H9 (cell line): ENCODE measurements around the gene SLC44A1. TPM values are rescaled to one million over a fixed set of nuclear protein-coding genes. Genes with fewer than 3 reads are reported as not detected.

ENCODE experiments used
- DNase-seq: peaks from one replicate; pipeline ENCODE4 v3.0.0-alpha.2; 2017
- H2AFZ ChIP-seq: one replicate; pipeline ENCODE4 v1.6.1; 2013; ENCODE audit warnings: mild to moderate bottlenecking, low read length, control low read depth, moderate library complexity
- H2AK5ac ChIP-seq: 2 replicates; pipeline ENCODE4 v1.6.1; 2013; ENCODE audit warnings: low read length, control low read depth, mixed read lengths; ENCODE audit not compliant: insufficient read length
- H2BK120ac ChIP-seq: one replicate; pipeline ENCODE4 v1.6.1; 2013; ENCODE audit warnings: low read depth, mild to moderate bottlenecking, low read length, control low read depth, inconsistent platforms; ENCODE audit not compliant: poor library complexity, severe bottlenecking
- H2BK12ac ChIP-seq: 2 replicates; pipeline ENCODE4 v1.6.1; 2013; ENCODE audit warnings: low read length, control low read depth, mixed read lengths, low read depth; ENCODE audit not compliant: insufficient read length
- H2BK15ac ChIP-seq: 2 replicates; pipeline ENCODE4 v1.6.1; 2013; ENCODE audit warnings: low read depth, low read length, control low read depth
- H2BK20ac ChIP-seq: one replicate; pipeline ENCODE4 v1.6.1; 2013; ENCODE audit warnings: low read depth, mild to moderate bottlenecking, low read length, control low read depth, inconsistent platforms; ENCODE audit not compliant: poor library complexity, severe bottlenecking
- H2BK5ac ChIP-seq: 2 replicates; pipeline ENCODE4 v1.6.1; 2013; ENCODE audit warnings: low read length, control low read depth, mixed read lengths; ENCODE audit not compliant: insufficient read length
- H3K14ac ChIP-seq: 2 replicates; pipeline ENCODE4 v1.6.1; 2013; ENCODE audit warnings: low read length, control low read depth; ENCODE audit not compliant: insufficient read depth
- H3K18ac ChIP-seq: 2 replicates; pipeline ENCODE4 v1.6.1; 2013; ENCODE audit warnings: low read depth, mild to moderate bottlenecking, mixed read lengths, low read length, control low read depth; ENCODE audit not compliant: insufficient read length
- H3K23ac ChIP-seq: 2 replicates; pipeline ENCODE4 v1.6.1; 2013; ENCODE audit warnings: low read length, control low read depth, mixed read lengths, low read depth; ENCODE audit not compliant: insufficient read length
- H3K23me2 ChIP-seq: 2 replicates; pipeline ENCODE4 v1.6.1; 2013; ENCODE audit warnings: low read depth, mild to moderate bottlenecking, mixed read lengths, low read length, control low read depth; ENCODE audit not compliant: insufficient read length, poor library complexity, severe bottlenecking
- H3K27ac ChIP-seq: 2 replicates; pipeline ENCODE4 v1.5.1; 2013; ENCODE audit warnings: low read length, control low read depth, mixed read lengths, low read depth; ENCODE audit not compliant: insufficient read length
- H3K27me3 ChIP-seq: 2 replicates; pipeline ENCODE4 v1.6.1; 2013; ENCODE audit warnings: low read length, control low read depth, inconsistent platforms; ENCODE audit not compliant: insufficient read depth
- H3K4ac ChIP-seq: 2 replicates; pipeline ENCODE4 v1.6.1; 2013; ENCODE audit warnings: low read depth, mild to moderate bottlenecking, control low read depth, inconsistent platforms, low read length, moderate library complexity
- H3K4me1 ChIP-seq: 2 replicates; pipeline ENCODE4 v1.6.1; 2013; ENCODE audit warnings: low read length, control low read depth, inconsistent platforms; ENCODE audit not compliant: insufficient read depth
- H3K4me2 ChIP-seq: 2 replicates; pipeline ENCODE4 v1.6.1; 2013; ENCODE audit warnings: low read length, control low read depth, mixed read lengths; ENCODE audit not compliant: insufficient read length, insufficient read depth
- H3K56ac ChIP-seq: 2 replicates; pipeline ENCODE4 v1.6.1; 2013; ENCODE audit warnings: low read depth, mild to moderate bottlenecking, mixed read lengths, low read length, control low read depth; ENCODE audit not compliant: insufficient read length
- H3K79me1 ChIP-seq: 2 replicates; pipeline ENCODE4 v1.6.1; 2013; ENCODE audit warnings: low read depth, mild to moderate bottlenecking, moderate library complexity, low read length, control low read depth, inconsistent platforms; ENCODE audit not compliant: insufficient read depth, poor library complexity, severe bottlenecking
- H3K79me2 ChIP-seq: 2 replicates; pipeline ENCODE4 v1.6.1; 2013; ENCODE audit warnings: low read length, control low read depth, inconsistent platforms; ENCODE audit not compliant: insufficient read depth
- H3K9ac ChIP-seq: 2 replicates; pipeline ENCODE4 v1.6.1; 2013; ENCODE audit warnings: low read length, control low read depth, mixed read lengths; ENCODE audit not compliant: insufficient read length; ENCODE audit errors: extremely low read depth
- H3K9me3 ChIP-seq: one replicate; pipeline ENCODE4 v1.6.1; 2013; ENCODE audit warnings: low read depth, low read length, inconsistent platforms; ENCODE audit not compliant: control insufficient read depth
- H3T11ph ChIP-seq: one replicate; pipeline ENCODE4 v1.6.1; 2013; ENCODE audit warnings: mild to moderate bottlenecking, low read length, control low read depth, inconsistent platforms
- H4K20me1 ChIP-seq: one replicate; pipeline ENCODE4 v1.6.1; 2013; ENCODE audit not compliant: control insufficient read depth, insufficient read length, insufficient read depth
- H4K5ac ChIP-seq: 2 replicates; pipeline ENCODE4 v1.6.1; 2013; ENCODE audit warnings: low read depth, mild to moderate bottlenecking, mixed read lengths, low read length, control low read depth; ENCODE audit not compliant: insufficient read length
- H4K8ac ChIP-seq: replicated peaks from 2 replicates; pipeline ENCODE4 v1.6.1; 2013; ENCODE audit warnings: low read length, control low read depth, mixed read lengths, low read depth; ENCODE audit not compliant: insufficient read length
- H4K91ac ChIP-seq: 2 replicates; pipeline ENCODE4 v1.6.1; 2013; ENCODE audit warnings: low read depth, mild to moderate bottlenecking, moderate library complexity, mixed read lengths, low read length, control low read depth; ENCODE audit not compliant: insufficient read length
- H3K27ac Mint-ChIP-seq, 3 experiments: 2 replicates in 2 of 3; 3 replicates in 1 of 3; pipeline ENCODE4 v1.8.0; 2020 to 2021; ENCODE audit warnings: mixed read lengths in 3 of 3, mild to moderate bottlenecking in 1 of 3, moderate library complexity in 1 of 3
- H3K27me3 Mint-ChIP-seq: 2 replicates; pipeline ENCODE4 v1.8.0; 2021; ENCODE audit warnings: low read depth, mild to moderate bottlenecking, moderate library complexity, mixed read lengths
- H3K36me3 Mint-ChIP-seq, 3 experiments: 2 replicates in 2 of 3; 3 replicates in 1 of 3; pipeline ENCODE4 v1.8.0; 2020 to 2021; ENCODE audit warnings: low read depth in 3 of 3, mixed read lengths in 3 of 3; ENCODE audit not compliant: insufficient read depth in 1 of 3
- H3K4me1 Mint-ChIP-seq, 2 experiments: 2 replicates each; pipeline ENCODE4 v1.8.0; 2020; ENCODE audit warnings: mixed read lengths in 2 of 2
- H3K4me3 Mint-ChIP-seq, 2 experiments: 2 replicates in 1 of 2; 3 replicates in 1 of 2; pipeline ENCODE4 v1.8.0; 2020 to 2021; ENCODE audit warnings: mild to moderate bottlenecking in 2 of 2, mixed read lengths in 2 of 2, moderate library complexity in 1 of 2
- H3K9me3 Mint-ChIP-seq, 2 experiments: 2 replicates in 1 of 2; 3 replicates in 1 of 2; pipeline ENCODE4 v1.8.0; 2020; ENCODE audit warnings: mild to moderate bottlenecking in 2 of 2, mixed read lengths in 2 of 2, moderate library complexity in 1 of 2
- CTCF ChIP-seq: fragments of 200-600 bp; sonication (generic); conservative IDR thresholded peaks from 3 replicates; pipeline ENCODE4 v1.8.0; 2021; ENCODE audit warnings: antibody characterized with exemption, mild to moderate bottlenecking
- WGBS: extraction: QIAGEN DNeasy Blood & Tissue Kit; methylation state at CpG from one replicate; pipeline ENCODE4 v1.1.7; 2013; ENCODE audit warnings: missing lambda C conversion rate, low lambda C conversion rate, mixed read lengths; ENCODE audit not compliant: insufficient read length; ENCODE audit errors: extremely low coverage; 5-methylcytosine and 5-hydroxymethylcytosine counted together
- total RNA-seq: library from RNA; stranded (reverse); gene quantifications from 2 replicates; pipeline ENCODE4 v1.2.1, GENCODE V29; 2021

SLC44A1 gene
- total RNA-seq, 1 experiment from 2014 or later: 60.7 TPM

GRCh38 chr9:105399117-105399516 lies 154.7 kb downstream of the SLC44A1 start:
- no peak overlapping the region for H3K56ac ChIP-seq
- no peak overlapping the region for H3K4me2 ChIP-seq
- Mint-ChIP-seq H3K9me3 (no peaks in the 10 kb centered on the region), H3K27ac (peak overlapping the region in 2 of 3 experiments; percentile 9 to 80; a peak in 2 of 7 replicates), H3K27me3 (no peaks in the 10 kb centered on the region), H3K36me3 (no peaks in the 10 kb centered on the region; a peak in 1 of 7 replicates), H3K4me3 (no peak overlapping the region), H3K4me1 (peaks cover 52 to 64% of the 10 kb centered on the region in 2 experiments)
- H3K4ac ChIP-seq: no peak overlapping the region
- peaks cover 21% of the 10 kb centered on the region for H3K4me1 ChIP-seq
- H4K5ac ChIP-seq: no peak overlapping the region
- H3K23me2 ChIP-seq: no peaks in the 10 kb centered on the region
- no peaks in the 10 kb centered on the region for H3K9me3 ChIP-seq
- no peaks in the 10 kb centered on the region for H3K27me3 ChIP-seq
- H2BK120ac ChIP-seq: no peak overlapping the region
- no peaks in the 10 kb centered on the region for H3K79me2 ChIP-seq
- no peak overlapping the region for H2BK20ac ChIP-seq
- no peak overlapping the region for H3K14ac ChIP-seq
- no peaks in the 10 kb centered on the region for H4K20me1 ChIP-seq
- no peak overlapping the region for H3K27ac ChIP-seq
- no peak overlapping the region for H2AK5ac ChIP-seq
- WGBS: no CpG with 5 or more reads among the region's 2 CpGs
- H2BK5ac ChIP-seq: no peak overlapping the region
- no peaks in the 10 kb centered on the region for H3K79me1 ChIP-seq
- no peak overlapping the region for H2BK15ac ChIP-seq
- no peak overlapping the region for H3K23ac ChIP-seq
- no peak overlapping the region for H4K8ac ChIP-seq
- no peak overlapping the region for H3K9ac ChIP-seq
- no peak overlapping the region for H3K18ac ChIP-seq
- no peak overlapping the region for H2BK12ac ChIP-seq
- no peak overlapping the region for H4K91ac ChIP-seq
- H3T11ph ChIP-seq: no peak overlapping the region
- no peak overlapping the region for H2AFZ ChIP-seq
- no peak for TF ChIP-seq CTCF
- DNase-seq: no peak
